ENCODE data around the gene EEF1A2. TPM values are rescaled to one million over a fixed set of nuclear protein-coding genes. Genes with fewer than 3 reads are reported as not detected.

Gene EEF1A2
- total and polyA plus RNA-seq, 2 of the 4 experiments (the other 2 are of a cell fraction), result 1.3 to 4.6 TPM

GRCh38 chr20:63445075-63445734 lies 53.7 kb downstream of the EEF1A2 start:
- Histone ChIP-seq H3K4ac (ENCODE audit: low read depth, low read length) (no peak overlapping the region), H3K79me1 (ENCODE audit: low read depth in 1 of 2, low read length in 2 of 2) (no peaks in the 10 kb centered on the region), H4K91ac (ENCODE audit: insufficient read depth, low read depth, low read length) (no peak overlapping the region), H3K27ac (ENCODE audit: insufficient read depth, low read length) (no peak overlapping the region), H2AK5ac (ENCODE audit: low read depth, low read length) (no peak overlapping the region), H2BK20ac (ENCODE audit: low read depth, low read length) (no peak overlapping the region), H4K8ac (ENCODE audit: low read depth in 2 of 2, low read length in 2 of 2) (no peak overlapping the region), H3K9me3 (ENCODE audit: control insufficient read depth, insufficient read depth, low read length) (no peaks in the 10 kb centered on the region), H3K4me1 (ENCODE audit: control insufficient read depth, insufficient read depth, low read length) (no peaks in the 10 kb centered on the region), H3K9me1 (ENCODE audit: insufficient read depth, low read length) (no peaks in the 10 kb centered on the region), H2BK5ac (ENCODE audit: low read depth, low read length, poor library complexity, severe bottlenecking) (no peak overlapping the region), H3K4me3 (ENCODE audit: insufficient read depth, low read depth, low read length) (no peak overlapping the region), H4K20me1 (ENCODE audit: insufficient read depth, low read length) (no peaks in the 10 kb centered on the region), H3K27me3 (ENCODE audit: control insufficient read depth, insufficient read depth, low read length) (peaks cover 15% of the 10 kb centered on the region; the same call in 1 of the 2 replicates), H2AK9ac (replicated peaks; ENCODE audit: low read depth, low read length, poor library complexity) (no peak overlapping the region), H4K5ac (ENCODE audit: low read depth, low read length) (no peak overlapping the region), H2BK15ac (ENCODE audit: low read depth, low read length) (no peak overlapping the region), H3K9ac (ENCODE audit: low read depth, low read length) (no peak overlapping the region), H3K36me3 (ENCODE audit: control insufficient read depth, insufficient read depth, low read length) (no peaks in the 10 kb centered on the region), H3K23ac (ENCODE audit: low read depth, low read length) (no peak overlapping the region), H3K14ac (replicated peaks; ENCODE audit: low read depth, low read length) (no peak overlapping the region), H3K18ac (ENCODE audit: low read depth, low read length) (no peak overlapping the region), H2BK120ac (ENCODE audit: low read depth, low read length) (no peak overlapping the region), H2AFZ (replicated peaks; ENCODE audit: low read length, poor library complexity) (no peak overlapping the region), H3K56ac (ENCODE audit: extremely low read depth, insufficient read depth, low read length) (no peak overlapping the region), H3K4me2 (ENCODE audit: low read depth, low read length) (no peak overlapping the region)
- ATAC-seq (ENCODE audit: low read depth) (no peak), DNase-seq (no peak)
- dilution Hi-C loops (cut with HindIII; ENCODE audit: low sequenced_read_pairs, unreplicated experiment), result no loop called here
- TF ChIP-seq CTCF (conservative IDR thresholded peaks at IDR 0.05; ENCODE audit: low read depth, low read length) (no peak), RFX5 (IDR thresholded peaks at IDR 0.05; ENCODE audit: low read depth, low read length) (no peak), MXI1 (IDR thresholded peaks at IDR 0.05; ENCODE audit: borderline replicate concordance, low read depth, low read length) (no peak), CHD1 (IDR thresholded peaks at IDR 0.05; ENCODE audit: low read depth, low read length) (no peak), RAD21 (IDR thresholded peaks at IDR 0.05; ENCODE audit: low read length) (no peak), RCOR1 (IDR thresholded peaks at IDR 0.05; ENCODE audit: insufficient replicate concordance, low read length) (no peak), FOS (IDR thresholded peaks at IDR 0.05; ENCODE audit: low read depth, low read length) (no peak), MAZ (IDR thresholded peaks at IDR 0.05; ENCODE audit: borderline replicate concordance, low read depth, low read length) (no peak), CEBPB (IDR thresholded peaks at IDR 0.05; ENCODE audit: low read depth, low read length) (no peak)
- intact Hi-C loops (cut with micrococcal nuclease), result no loop called here
- no TSS peak for BruUV-seq (replicated peaks)
- no CpG with 5 or more reads among the region's 15 CpGs for WGBS, 2 experiments (ENCODE audit: extremely low coverage in 2 of 2, insufficient read length in 1 of 2)
- ChIA-PET POLR2A (ENCODE audit: unreplicated experiment) (no interaction called here), CTCF (no interaction called here)
- in situ Hi-C loops (cut with MboI; ENCODE audit: low sequenced_read_pairs), result no loop called here

All from IMR-90 (cell line).